ENCODE measurements around the gene BPIFB1. TPM values are rescaled to one million over a fixed set of nuclear protein-coding genes. Genes with fewer than 3 reads are reported as not detected.
A peak's percentile ranks its signal among the peaks of the same experiment; 100 is the strongest.

The BPIFB1 gene
- total RNA-seq, 1 experiment from 2014 or later: not detected

- no peak overlapping the region for H3K4me3 Mint-ChIP-seq
- TF ChIP-seq FOXK1 (CRISPR knock-in tag; IDR thresholded peaks at IDR 0.05) (no peak), MYBL2 (CRISPR knock-in tag; IDR thresholded peaks at IDR 0.05) (no peak), RELA (CRISPR knock-in tag; IDR thresholded peaks at IDR 0.05; ENCODE audit: borderline replicate concordance) (no peak), GABPB1 (CRISPR knock-in tag; IDR thresholded peaks at IDR 0.05) (0 out of 2 replicates have a peak, but pooled peaks have one; percentile 10), NR2C2 (CRISPR knock-in tag; IDR thresholded peaks at IDR 0.05) (no peak)
- no peaks in the 10 kb centered on the region for H3K36me3 Mint-ChIP-seq
- no peak overlapping the region for H3K27ac Mint-ChIP-seq
- POLR2A ChIA-PET: no interaction called here
- no peaks in the 10 kb centered on the region for H3K27me3 Mint-ChIP-seq (ENCODE audit: low read depth)
- CTCF ChIA-PET: interaction anchor here (1.0 to 1.7 kb wide), 2 partner anchors 12 to 19 kb away, joined by 3 to 5 read pairs; no protein-coding TSS in a partner anchor
- H3K4me1 Mint-ChIP-seq: peaks cover 22% of the 10 kb centered on the region
- DNase-seq (ENCODE audit: low spot score) (no peak), ATAC-seq (no peak)
- no peaks in the 10 kb centered on the region for H3K9me3 Mint-ChIP-seq
Measured at GRCh38 chr20:33280000-33280680, 2.9 kb upstream of the BPIFB1 start.

DNA sequence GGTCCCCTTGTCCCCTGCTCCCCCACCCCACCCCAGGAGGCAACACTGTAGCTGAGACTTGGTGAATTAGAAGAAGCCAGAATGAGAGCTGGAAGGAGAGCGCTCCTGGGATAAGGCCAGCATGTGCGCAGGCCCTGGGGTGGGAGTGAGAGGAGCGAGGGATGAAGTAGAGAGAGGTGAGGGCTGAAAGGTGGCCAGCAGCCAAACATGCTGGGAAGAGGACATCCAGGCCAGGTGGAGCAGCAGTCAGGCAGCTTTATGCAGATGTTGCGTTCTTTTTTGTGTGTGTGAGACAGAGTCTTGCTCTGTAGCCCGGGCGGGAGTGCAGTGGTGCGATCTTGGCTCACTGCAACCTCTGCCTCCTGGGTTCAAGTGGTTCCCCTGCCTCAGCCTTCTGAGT lies 2.2 kb upstream of the BPIFB1 start:
- no peak overlapping the region for H3K27ac Mint-ChIP-seq
- H3K4me3 Mint-ChIP-seq: no peak overlapping the region
- no peak for DNase-seq (ENCODE audit: low spot score)
- TF ChIP-seq SMAD3 (CRISPR knock-in tag; IDR thresholded peaks at IDR 0.05; ENCODE audit: borderline replicate concordance) (no peak), HMGA2 (CRISPR knock-in tag; IDR thresholded peaks at IDR 0.05) (no peak), ELF4 (CRISPR knock-in tag; IDR thresholded peaks at IDR 0.05; ENCODE audit: low read depth) (no peak), MAX (CRISPR knock-in tag; IDR thresholded peaks at IDR 0.05) (no peak), ESRRA (CRISPR knock-in tag; IDR thresholded peaks at IDR 0.05; ENCODE audit: borderline replicate concordance) (no peak), MYBL2 (CRISPR knock-in tag; IDR thresholded peaks at IDR 0.05) (no peak), NR1H2 (CRISPR knock-in tag; IDR thresholded peaks at IDR 0.05) (no peak)
- TF ChIP-seq, protein P1, sequence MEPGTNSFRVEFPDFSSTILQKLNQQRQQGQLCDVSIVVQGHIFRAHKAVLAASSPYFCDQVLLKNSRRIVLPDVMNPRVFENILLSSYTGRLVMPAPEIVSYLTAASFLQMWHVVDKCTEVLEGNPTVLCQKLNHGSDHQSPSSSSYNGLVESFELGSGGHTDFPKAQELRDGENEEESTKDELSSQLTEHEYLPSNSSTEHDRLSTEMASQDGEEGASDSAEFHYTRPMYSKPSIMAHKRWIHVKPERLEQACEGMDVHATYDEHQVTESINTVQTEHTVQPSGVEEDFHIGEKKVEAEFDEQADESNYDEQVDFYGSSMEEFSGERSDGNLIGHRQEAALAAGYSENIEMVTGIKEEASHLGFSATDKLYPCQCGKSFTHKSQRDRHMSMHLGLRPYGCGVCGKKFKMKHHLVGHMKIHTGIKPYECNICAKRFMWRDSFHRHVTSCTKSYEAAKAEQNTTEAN (CRISPR knock-in tag; IDR thresholded peaks at IDR 0.05): no peak
- TF ChIP-seq, protein P2, sequence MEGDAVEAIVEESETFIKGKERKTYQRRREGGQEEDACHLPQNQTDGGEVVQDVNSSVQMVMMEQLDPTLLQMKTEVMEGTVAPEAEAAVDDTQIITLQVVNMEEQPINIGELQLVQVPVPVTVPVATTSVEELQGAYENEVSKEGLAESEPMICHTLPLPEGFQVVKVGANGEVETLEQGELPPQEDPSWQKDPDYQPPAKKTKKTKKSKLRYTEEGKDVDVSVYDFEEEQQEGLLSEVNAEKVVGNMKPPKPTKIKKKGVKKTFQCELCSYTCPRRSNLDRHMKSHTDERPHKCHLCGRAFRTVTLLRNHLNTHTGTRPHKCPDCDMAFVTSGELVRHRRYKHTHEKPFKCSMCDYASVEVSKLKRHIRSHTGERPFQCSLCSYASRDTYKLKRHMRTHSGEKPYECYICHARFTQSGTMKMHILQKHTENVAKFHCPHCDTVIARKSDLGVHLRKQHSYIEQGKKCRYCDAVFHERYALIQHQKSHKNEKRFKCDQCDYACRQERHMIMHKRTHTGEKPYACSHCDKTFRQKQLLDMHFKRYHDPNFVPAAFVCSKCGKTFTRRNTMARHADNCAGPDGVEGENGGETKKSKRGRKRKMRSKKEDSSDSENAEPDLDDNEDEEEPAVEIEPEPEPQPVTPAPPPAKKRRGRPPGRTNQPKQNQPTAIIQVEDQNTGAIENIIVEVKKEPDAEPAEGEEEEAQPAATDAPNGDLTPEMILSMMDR (IDR thresholded peaks at IDR 0.05): no peak
- TF ChIP-seq, protein P3, sequence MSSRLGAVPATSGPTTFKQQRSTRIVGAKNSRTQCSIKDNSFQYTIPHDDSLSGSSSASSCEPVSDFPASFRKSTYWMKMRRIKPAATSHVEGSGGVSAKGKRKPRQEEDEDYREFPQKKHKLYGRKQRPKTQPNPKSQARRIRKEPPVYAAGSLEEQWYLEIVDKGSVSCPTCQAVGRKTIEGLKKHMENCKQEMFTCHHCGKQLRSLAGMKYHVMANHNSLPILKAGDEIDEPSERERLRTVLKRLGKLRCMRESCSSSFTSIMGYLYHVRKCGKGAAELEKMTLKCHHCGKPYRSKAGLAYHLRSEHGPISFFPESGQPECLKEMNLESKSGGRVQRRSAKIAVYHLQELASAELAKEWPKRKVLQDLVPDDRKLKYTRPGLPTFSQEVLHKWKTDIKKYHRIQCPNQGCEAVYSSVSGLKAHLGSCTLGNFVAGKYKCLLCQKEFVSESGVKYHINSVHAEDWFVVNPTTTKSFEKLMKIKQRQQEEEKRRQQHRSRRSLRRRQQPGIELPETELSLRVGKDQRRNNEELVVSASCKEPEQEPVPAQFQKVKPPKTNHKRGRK (CRISPR knock-in tag; IDR thresholded peaks at IDR 0.05; ENCODE audit: borderline replicate concordance): no peak
- TF ChIP-seq, protein P4, sequence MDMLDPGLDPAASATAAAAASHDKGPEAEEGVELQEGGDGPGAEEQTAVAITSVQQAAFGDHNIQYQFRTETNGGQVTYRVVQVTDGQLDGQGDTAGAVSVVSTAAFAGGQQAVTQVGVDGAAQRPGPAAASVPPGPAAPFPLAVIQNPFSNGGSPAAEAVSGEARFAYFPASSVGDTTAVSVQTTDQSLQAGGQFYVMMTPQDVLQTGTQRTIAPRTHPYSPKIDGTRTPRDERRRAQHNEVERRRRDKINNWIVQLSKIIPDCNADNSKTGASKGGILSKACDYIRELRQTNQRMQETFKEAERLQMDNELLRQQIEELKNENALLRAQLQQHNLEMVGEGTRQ (CRISPR knock-in tag; IDR thresholded peaks at IDR 0.05): no peak
- TF ChIP-seq, protein P5, sequence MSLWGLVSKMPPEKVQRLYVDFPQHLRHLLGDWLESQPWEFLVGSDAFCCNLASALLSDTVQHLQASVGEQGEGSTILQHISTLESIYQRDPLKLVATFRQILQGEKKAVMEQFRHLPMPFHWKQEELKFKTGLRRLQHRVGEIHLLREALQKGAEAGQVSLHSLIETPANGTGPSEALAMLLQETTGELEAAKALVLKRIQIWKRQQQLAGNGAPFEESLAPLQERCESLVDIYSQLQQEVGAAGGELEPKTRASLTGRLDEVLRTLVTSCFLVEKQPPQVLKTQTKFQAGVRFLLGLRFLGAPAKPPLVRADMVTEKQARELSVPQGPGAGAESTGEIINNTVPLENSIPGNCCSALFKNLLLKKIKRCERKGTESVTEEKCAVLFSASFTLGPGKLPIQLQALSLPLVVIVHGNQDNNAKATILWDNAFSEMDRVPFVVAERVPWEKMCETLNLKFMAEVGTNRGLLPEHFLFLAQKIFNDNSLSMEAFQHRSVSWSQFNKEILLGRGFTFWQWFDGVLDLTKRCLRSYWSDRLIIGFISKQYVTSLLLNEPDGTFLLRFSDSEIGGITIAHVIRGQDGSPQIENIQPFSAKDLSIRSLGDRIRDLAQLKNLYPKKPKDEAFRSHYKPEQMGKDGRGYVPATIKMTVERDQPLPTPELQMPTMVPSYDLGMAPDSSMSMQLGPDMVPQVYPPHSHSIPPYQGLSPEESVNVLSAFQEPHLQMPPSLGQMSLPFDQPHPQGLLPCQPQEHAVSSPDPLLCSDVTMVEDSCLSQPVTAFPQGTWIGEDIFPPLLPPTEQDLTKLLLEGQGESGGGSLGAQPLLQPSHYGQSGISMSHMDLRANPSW (CRISPR knock-in tag; conservative IDR thresholded peaks at IDR 0.05; ENCODE audit: low read depth): no peak
- no peaks in the 10 kb centered on the region for H3K27me3 Mint-ChIP-seq (ENCODE audit: low read depth)
- H3K36me3 Mint-ChIP-seq: no peaks in the 10 kb centered on the region
- CTCF ChIA-PET: interaction anchor here (0.9 to 1.7 kb wide), 3 partner anchors 11 to 18 kb away, joined by 3 to 5 read pairs (median 4); no protein-coding TSS in a partner anchor
- ATAC-seq: no peak
- POLR2A ChIA-PET: no interaction called here
- peaks cover 22% of the 10 kb centered on the region for H3K4me1 Mint-ChIP-seq
- H3K9me3 Mint-ChIP-seq: no peaks in the 10 kb centered on the region
